CD4-positive, alpha-beta T cell treated with Interleukin-6 for 4 hours (primary cell): ENCODE data around the gene DCDC2.
"Not testable (repeated sequence)": the region's sequence is repeated elsewhere in the genome, so short reads cannot be mapped to it uniquely, and the experiment has no call there.

ENCODE experiments used
- DNase-seq: peaks from one replicate; pipeline ENCODE4 v3.0.0-alpha.2; 2020; ENCODE audit warnings: mixed read lengths

The DCDC2 gene

DNA sequence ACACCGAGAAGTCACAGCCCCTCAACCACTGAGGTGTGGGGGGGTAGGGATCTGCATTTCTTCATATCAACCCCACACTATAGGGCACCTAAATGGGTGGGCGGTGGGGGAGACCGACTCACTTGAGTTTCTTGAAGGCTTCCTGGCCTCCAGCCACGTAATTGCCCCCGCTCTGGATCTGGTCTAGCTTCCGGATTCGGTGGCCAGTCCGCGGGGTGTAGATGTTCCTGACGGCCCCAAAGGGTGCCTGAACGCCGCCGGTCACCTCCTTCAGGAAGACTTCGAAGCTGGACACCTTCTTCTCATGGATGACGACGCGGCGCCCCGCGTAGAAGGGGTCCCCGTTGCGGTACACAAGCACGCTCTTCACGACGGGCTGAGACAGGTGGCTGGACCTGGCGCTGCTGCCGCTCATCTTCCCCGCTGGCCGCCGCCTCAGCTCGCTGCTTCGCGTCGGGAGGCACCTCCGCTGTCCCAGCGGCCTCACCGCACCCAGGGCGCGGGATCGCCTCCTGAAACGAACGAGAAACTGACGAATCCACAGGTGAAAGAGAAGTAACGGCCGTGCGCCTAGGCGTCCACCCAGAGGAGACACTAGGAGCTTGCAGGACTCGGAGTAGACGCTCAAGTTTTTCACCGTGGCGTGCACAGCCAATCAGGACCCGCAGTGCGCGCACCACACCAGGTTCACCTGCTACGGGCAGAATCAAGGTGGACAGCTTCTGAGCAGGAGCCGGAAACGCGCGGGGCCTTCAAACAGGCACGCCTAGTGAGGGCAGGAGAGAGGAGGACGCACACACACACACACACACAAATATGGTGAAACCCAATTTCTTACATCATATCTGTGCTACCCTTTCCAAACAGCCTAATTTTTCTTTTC is at the start of gene DCDC2:
Gene DCDC2 (minus strand): TSS at position 724 of the 883 bp plus-strand sequence. CDS start 309 bp downstream, at position 415.
- DNase-seq: peak; percentile 50

DNA sequence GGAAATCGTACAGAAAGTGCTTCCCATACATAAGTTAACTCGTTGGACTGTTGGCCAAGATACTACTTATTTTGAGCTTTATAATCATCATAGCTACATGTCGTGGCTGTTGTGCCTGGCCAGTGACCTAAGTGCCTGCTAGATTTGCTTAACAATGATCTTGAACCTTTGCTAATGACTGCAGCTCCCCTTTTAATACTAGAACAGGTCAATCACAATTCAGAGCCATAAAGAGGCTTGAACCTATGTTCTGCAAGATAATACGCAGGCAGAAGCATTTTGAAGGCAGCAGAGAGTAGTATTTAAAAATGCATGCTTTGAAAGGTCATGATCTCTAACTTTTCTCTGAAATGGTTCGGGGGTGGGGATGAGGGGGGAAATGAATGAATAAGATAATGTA is 47.4 kb upstream of the DCDC2 start:
- no peak for DNase-seq

DNA sequence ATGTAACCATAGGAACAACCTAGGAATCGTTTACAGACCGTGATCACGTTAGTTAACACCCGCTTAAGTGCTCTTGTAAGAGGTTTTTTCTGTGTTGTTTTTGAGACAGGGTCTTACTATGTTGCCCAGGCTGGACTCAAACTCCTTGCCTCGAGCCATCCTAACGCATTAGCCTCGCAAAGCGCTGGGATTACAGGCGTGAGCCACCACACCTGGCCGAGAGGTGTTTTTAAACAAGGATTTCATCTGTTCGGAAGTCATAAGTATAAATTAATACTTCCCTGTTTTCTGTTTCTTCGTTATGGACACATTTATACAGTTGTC is 45.6 kb upstream of the DCDC2 start:
- DNase-seq: no peak

DNA sequence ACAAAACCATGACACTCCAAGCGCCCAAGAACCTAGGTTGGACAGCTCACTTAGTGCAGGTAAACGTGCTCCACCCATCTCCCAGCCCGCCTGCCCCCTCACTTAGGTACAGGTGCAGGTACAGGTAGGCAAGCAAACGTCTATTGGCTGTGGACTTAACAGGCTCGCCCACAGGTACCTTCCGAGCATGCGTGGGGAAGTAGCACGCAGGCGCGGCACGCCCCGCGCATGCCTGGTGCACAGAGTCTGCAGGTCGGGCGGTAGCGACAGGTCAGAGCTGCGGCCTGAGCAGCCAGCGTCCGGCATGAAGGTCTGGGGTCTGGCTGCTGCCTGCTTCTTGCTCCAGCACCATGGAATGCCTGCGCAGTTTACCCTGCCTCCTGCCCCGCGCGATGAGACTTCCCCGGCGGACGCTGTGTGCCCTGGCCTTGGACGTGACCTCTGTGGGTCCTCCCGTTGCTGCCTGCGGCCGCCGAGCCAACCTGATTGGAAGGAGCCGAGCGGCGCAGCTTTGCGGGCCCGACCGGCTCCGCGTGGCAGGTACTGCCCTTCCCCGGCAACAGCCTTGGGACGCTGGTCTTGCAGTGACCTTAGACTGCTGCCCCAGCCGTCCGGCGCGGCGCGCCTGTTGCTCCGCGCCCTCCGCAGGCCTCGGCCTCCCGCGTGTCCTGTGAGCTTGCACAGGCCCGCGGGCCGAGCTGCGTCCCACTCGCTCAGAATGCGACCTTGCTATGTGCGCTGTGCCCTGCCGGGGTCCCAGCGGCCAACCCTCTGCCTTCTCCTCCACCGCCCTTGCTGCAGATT is 45.0 kb upstream of the DCDC2 start, which contains the start of gene MRS2:
Gene MRS2 (plus strand): TSS at position 240 of the 804 bp plus-strand sequence. CDS start 111 bp downstream, at position 351.
- DNase-seq: peak; percentile 86

DNA sequence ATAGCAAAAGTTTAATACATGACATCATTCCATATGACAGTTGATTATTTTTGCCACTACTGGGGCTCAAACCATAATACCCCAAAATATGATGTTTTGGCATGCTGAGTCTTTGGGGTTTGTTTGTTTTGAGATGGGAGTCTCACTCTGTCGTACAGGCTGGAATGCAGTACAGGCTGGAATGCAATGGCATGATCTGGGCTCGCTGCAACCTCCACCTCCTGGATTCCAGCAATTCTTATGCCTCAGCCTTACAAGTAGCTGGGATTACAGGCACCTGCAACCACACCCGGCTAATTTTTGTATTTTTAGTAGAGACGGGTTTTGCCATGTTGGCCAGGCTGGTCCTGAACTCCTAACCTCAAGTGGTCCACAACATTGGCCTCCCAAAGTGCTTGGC is 43.6 kb upstream of the DCDC2 start:
- DNase-seq: no peak

DNA sequence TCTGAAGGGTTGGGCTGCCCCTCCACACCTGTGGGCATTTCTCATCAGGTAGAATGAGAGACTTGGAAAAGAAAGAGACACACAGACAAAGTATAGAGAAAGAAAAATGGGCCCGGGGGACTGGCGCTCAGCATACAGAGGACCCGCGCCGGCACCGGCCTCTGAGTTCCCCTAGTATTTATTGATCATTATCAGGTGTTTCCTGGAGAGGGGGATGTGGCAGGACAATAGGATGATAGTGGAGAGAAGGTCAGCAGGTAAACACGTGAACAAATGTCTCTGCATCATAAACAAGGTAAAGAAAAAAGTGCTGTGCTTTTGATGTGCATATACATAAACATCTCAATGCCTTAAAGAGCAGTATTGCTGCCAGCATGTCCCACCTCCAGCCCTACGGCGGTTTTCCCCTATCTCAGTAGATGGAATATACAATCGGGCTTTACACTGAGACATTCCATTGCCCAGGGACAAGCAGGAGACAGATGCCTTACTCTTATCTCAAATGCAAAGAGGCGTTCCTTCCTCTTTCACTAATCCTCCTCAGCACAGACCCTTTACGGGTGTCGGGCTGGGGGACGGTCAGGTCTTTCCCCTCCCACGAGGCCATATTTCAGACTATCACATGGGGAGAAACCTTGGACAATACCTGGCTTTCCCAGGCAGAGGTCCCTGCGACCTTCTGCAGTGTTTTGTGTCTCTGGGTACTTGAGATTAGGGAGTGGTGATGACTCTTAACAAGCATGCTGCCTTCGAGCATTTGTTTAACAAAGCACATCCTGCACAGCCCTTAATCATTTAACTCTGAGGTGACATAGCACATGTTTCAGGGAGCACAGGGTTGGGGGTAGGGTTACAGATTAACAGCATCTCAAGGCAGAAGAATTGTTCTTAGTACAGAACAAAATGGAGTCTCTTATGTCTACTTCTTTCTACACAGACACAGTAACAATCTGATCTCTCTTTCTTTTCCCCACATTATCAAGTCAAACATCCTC is 42.5 kb upstream of the DCDC2 start:
- not testable (repeated sequence) for DNase-seq

DNA sequence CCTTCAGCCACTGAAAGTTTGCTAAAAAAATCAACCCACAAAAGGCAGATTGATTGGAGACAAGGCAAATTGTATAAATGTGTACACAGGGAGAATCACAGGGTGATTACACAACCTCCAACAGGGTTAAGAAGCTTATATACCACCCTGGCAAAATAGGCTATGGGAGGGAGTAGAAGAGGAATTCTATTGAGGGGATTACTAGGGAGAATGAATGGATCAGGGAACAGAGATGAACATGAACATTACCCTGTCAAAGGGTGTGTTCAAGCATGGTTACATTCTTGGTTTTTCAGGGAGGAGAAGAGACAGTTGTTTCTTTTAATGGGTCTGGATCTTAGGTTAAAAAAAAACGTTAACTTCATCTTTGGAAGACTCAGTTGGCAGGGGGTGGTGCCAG is 39.8 kb upstream of the DCDC2 start:
- DNase-seq: no peak

DNA sequence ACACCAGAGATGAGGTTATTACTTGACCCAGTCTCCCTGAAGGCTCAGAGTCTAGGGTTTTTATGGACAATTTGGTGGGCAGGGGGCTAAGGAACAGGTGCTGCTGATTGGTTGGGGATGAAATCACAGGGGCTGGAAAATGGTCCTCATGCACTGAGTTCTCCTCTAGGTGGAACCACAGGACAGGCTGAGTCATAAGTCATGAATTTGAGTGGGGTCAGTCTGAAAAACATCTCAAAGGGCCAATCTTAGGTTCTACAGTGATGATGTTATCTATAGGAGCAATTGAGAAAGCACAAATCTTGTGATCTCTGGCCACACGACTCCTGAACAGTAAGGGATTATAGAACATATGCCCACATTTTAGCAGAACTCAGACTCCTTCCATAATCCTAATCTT is 39.0 kb upstream of the DCDC2 start:
- DNase-seq: no peak

DNA sequence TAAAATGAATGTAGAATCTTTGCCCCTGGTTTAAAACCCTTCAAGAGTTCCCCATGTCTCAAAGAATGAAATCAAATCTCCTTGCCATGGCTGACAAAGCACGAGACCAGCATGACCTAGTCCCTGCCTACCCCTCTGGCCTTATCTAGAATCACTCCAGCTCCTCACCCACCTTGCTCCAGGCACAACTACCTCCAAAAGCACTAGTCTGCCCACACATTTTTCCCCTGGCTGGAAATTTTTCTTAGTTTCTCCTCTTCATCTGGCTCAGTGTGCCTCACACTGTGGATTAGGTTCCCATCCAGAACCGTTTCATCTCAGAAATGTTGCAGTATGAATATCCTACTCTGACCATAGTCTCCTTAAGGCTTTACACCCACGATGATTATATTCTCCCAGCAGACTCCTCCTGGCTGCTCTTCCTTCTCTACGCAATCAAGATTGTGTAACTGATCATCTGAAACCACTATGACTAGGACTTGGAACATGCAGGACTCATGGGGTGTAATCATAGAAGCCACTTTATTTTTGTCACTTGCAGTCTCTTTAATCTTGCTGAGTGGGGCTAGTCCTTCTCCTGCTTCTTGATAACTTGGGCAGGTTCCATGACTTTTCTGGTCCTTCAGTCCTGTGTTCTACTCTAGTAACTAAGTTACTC is 37.0 kb upstream of the DCDC2 start:
- DNase-seq: no peak

DNA sequence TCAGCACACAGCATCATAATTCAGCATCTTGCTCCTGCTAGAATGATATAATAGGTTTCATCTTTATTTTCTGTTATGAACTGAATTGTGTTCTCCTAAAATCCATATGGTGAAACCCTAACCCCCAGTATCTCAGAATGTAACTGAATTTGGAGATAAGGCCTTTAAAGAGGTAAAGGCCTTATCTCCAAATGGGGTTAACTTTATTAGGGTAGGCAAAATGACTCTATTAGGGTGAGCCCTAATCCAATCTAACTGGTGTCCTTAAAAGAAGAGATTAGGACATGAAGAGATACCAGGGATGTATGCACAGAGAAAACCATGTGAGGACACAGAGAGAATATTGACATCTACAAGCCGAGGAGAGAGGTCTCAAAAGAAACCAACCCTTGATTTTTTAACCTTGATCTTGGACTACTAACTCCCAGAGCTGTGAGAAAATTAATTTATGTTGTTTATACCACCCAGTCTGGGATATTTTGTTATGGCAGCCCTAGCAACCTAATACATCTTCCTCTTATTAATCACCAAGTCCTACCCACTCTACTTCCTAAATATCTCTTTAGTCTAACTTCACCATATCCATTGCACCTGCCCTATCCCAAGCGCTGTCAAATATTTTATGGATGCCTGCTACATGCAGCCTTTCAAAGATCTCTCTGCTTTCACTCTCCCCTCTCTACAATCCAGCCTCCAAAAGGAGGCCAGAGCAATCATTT is 36.4 kb upstream of the DCDC2 start:
- no peak for DNase-seq

DNA sequence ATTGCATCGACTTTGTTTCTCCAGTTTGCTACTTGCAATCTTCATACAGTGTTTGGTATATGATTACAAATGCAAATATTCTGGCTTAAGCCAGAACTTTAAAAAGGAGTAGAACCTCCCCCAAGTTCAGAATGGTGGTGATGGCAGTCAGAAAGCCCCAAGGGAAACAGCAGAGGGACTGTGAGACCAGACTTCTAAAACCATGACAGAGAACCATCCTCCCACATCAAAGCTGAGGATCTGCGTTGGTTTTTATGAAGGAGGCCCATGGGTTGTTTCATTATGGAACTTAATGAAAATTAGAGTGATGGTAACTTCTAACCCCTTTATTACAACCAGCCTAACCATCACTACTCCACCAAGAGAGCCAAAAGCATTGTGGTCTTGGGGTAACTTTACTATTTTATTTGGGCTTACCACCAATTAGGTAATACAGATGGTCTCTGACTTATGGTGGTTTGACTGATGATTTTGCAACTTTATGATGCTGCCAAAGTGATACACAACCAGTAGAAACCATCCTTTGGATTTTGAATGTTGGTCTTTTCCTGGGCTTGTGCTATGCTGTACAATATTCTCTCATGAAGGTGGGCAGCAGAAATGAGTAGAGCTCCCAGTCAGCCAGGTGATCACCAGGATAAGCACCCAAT is 34.0 kb upstream of the DCDC2 start:
- no peak for DNase-seq

DNA sequence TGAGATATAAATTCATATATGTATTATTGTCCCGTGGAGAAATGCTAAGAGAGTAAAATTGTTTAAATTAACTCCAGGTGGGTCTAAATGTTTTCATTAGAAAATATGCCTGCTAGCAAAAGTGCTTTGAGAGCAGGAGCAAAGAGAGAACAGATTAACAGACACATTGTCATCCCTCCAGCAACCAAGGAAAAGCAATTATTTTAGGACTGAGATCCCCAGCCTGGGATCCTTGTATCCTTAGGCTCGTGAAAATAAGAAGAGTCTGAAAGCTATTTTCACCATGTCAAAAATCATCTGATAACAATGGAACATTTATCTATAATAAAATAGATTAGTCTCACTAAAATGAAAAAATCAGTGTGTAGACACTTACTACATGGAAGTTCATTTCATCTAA is 33.3 kb upstream of the DCDC2 start:
- no peak for DNase-seq

DNA sequence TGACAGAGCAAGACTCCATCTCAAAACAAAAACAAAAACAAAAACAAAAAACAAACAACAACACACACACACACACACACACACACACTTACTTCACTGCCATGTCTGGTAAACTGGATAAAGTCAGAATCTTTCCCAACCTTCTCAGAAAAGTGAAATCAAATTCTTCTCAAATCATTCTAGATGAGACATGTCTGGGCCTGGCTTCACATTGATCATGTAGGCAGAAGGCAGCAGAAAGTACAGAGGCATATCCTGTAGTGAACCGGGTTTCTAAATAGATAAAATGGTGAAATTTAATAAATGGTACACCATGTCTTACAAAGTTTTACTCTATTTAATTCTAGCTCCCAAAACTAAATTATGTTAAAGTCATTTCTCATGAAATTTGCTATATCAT is 30.0 kb upstream of the DCDC2 start:
- DNase-seq: no peak

DNA sequence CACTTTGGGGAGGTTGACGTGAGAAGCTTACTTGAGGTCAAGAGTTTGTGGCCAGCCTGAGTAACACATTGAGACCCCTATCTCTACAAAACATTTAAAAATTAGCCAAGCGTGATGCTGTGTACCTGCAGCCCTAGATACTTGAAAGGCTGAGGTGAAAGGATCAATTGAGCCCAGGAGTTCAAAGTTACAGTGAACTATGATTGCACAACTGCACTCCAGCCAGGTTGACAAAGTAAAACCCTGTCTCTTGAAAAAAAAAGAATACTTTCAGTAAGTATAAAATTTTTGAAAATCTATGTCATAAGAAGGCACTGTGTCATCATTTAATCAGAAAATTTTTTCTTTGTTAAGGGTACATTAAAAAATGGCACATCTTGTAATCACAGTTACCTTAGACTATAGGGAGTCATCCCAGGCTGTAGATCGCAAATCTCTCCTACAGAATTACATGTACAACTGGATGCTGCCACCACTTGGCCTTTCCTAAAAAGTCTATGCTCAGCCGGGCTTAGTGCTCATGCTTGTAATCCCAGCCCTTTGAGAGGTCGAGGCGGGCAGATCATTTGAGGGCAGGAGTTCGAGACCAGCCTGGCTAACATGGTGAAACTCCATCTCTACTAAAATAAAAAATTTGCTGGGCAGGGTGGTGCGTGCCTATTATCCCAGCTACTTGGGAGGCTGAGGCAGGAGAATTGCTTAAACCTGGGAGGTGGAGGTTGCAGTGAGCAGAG is 27.8 kb upstream of the DCDC2 start:
- no peak for DNase-seq

DNA sequence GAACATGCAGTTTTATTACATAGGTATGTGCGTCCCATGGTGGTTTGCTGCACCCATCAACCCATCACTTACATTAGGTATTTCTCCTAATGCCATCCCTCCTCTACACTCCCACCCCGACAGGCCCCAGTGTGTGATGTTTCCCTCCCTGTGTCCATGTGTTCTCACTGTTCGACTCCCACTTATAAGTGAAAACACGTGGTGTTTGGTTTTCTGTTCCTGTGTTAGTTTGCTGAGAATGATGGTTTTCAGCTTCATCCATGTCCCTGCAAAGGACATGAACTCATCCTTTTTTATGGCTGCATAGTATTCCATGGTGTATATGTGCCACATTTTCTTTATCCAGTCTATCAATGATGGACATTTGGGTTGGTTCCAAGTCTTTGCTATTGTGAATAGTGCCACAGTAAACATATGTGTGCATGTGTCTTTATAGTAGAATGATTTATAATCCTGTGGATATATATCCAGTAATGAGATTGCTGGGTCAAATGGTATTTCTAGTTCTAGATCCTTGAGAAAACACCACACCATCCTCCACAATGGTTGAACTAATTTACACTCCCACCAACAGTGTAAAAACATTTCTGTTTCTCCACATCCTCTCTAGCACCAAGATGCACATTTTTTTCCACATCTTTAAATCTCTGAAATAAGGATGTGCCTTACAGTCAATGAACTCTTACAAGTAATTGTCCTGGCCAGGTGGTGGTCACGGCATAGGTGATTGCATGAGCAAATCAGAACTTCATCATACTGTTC is 26.7 kb upstream of the DCDC2 start:
- DNase-seq: not testable (repeated sequence)

DNA sequence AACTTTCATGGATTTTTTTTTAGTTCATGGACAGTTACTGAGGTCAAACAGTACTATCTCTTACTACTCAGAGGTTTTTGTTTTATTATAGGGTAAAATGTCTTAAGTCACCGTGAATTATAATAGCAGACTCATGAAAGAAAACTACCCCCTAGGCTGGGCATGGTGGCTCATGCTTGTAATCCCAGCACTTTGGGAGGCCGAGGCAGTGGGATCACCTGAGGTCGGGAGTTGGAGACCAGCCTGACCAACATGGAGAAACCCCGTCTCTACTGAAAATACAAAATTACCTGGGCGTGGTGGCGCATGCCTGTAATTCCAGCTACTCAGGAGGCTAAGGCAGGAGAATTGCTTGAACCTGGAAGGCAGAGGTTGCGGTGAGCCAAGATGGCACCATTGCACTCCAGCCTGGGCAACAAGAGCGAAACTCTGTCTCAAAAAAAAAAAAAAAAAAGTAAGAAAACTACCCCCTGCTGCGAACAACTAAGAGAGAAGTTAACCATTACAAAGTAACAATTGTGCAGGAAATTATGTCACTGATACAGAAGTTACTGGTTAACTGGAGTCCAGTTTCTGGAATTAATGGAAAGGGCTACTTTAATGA is 25.1 kb upstream of the DCDC2 start:
- not testable (repeated sequence) for DNase-seq

DNA sequence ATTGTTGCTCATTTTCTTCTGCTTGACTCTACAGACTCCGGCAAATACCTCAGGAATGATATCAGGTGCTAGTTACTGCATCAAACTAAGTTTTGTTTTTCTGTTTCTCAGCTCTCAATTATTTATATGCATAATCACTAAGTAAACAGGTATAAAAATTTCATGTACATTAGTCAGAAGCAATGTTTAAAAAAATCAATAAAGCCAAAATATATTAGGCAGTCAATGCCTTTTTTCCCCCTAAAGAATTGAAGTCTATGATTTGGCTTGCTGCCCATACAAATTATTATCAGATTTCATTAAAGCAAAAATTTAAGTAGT is 24.3 kb upstream of the DCDC2 start:
- no peak for DNase-seq

DNA sequence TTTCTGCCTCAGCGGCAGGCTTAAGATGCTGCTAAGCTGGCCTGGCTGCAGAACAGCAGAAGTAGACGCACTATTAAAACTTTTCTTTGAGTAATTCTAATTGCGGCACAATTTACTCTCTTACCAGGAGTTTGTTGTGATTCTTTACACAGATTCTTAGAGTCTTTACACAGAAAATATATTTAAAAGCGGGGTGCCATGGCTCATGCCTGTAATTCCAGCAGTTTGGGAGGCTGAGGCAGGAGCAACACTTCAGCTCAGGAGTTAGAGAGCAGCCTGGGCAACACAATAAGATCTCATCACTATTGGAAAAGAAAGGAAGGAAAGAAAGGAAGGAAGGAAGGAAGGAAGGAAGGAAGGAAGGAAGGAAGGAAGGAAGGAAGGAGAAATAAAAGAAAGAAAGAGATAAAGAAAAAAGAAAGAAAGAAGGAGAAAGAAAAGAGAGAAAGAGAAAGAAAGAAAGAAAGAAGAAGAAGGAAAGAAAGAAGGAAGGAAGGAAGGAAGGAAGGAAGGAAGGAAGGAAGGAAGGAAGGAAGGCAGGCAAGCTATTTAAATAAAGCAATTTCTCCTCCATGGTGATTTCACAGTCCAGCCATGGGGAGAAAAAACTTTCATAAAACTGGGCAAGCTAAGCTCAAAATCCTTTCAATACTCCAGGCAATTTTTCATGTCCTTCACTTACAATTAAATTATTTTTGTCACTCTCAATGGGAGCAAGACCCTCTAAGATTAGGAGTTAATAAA is 23.8 kb upstream of the DCDC2 start:
- DNase-seq: no peak
